Activated CD8-positive, alpha-beta memory T cell treated with anti-CD3 and anti-CD28 coated beads, Interleukin-2, amount 50 U/mL, for 48 hours (primary cell): Measurements from ENCODE around the gene MYO5C.
"Not testable (repeated sequence)": the region's sequence is repeated elsewhere in the genome, so short reads cannot be mapped to it uniquely, and the experiment has no call there.

ENCODE experiments used
- DNase-seq: peaks from one replicate; pipeline ENCODE4 v3.0.0-alpha.2; 2020

MYO5C gene

DNA sequence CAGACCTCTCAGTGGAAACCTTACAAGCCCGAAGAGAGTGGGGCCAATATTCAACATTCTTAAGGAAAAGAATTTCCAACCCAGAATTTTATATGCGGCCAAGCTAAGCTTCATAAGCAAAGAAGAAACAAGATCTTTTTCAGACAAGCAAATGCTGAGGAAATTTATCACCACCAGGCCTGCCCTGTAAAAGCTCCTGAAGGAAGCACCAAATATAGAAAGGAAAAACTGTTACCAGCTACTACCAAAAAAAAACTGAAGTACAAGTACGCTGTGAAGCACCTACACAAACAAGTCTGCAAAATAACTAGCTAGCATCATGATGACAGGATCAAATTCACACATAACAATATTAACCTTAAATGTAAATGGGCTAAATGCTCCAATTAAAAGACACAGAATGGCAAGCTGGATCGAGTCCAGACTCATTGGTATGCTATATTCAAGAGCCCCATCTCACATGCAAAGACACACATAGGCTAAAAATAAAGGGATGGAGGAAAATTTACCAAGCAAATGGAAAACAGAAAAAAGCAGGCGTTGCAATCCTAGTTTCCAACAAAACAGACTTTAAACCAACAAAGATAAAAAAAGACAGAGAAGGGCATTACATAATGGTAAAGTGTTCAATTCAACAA is 130.0 kb downstream of the MYO5C start:
- not testable (repeated sequence) for DNase-seq

DNA sequence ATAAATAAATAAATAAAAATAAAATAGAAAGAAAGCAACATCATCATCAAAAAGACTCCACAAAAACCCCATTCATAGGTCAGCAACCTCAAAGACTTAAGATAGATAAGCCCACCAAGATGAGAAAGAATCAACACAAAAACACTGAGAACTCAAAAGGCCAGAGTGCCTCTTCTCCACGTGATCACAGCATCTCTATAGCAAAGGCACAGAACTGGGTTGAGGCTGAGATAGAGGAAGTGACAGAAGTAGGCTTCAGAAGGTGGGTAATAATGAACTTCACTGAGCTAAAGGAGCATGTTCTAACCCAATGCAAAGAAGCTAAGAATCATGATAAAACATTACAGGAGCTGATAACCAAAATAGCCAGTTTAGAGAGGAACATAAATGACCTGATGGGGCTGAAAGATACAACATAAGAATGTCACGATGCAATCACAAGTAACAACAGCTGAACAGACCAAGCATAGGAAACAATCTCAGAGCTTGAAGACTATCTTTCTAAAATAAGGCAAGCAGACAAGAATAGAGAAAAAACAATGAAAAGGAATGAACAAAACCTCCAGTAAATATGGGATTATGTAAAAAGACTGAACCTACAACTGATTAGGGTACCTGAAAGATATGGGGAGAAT is 130.9 kb downstream of the MYO5C start:
- peak; percentile 2 for DNase-seq

DNA sequence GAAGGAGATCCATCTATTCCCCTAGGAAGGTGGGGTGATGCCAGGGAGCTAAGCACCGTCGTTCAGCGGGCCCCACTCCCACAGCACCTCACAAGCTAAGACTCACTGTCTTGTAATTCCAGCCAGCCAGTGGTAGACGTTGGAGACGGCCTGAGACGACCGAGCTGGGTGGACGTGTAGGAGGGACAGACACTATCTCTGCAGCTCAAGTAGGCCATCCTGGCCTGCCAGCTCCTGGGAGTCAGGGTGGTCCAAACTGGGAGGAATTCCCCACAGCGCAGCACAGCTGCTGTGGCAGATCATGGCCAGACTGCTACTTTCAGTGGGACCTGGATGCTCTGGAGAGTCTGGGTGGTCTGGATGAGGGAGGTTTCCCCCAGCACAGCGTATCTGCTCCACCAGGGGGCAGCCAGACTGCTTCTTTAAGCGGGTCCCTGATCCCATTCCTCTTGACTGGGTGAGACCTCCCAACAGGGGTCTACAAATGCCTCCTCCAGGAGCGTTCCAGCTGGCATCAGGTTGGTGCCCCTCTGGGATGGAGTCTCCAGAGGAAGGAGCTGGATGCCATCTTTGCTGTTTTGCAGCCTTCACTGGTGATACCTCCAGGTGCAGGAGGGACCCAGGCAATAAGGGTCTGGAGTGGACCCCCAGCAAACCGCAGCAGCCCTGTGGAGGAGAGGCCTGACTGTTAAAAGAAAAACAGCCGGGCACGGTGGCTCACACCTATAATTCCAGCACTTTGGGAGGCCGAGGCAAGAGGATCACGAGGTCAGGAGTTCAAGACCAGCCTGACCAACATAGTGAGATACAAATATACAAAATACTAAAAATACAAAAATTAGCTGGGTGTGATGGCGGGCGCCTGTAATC is 132.0 kb downstream of the MYO5C start:
- DNase-seq: peak; percentile 55

DNA sequence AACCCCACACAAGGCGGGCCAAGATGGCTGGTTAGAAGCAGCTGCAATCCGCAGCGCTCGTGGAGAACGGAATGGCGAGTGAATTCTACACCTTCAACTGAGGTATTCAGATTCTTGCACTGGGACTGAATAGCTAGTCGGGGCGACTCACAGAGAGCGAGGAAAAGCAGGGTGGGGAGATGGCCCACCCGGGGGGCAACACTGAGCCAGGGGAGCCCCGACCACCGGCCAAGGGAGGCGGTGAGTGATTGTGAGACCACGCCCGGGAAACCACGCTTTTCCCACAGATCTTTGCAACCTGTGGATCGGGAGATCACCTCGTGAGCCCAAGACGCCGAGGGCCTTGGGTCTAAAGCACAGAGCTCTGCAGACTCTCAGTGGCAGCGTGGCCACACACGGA is 132.7 kb downstream of the MYO5C start:
- no peak for DNase-seq

DNA sequence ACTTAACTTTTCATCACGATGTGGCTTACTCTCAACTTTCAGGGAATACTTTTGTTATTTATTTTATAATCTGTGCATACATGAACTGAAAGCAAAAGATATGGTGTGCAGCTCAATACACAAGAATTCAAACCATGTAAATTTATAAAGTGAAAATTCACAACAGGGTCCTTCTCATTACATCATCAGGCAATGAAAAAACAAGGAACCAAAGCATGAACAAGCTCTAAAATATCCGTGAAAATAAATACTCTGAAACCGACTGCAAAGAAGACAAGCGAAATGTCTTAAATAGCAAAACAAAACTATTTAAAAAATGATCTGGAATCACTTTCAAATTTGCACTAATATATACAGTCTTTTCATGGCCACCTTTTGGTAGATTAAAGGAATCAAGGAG is 133.3 kb downstream of the MYO5C start:
- DNase-seq: no peak

DNA sequence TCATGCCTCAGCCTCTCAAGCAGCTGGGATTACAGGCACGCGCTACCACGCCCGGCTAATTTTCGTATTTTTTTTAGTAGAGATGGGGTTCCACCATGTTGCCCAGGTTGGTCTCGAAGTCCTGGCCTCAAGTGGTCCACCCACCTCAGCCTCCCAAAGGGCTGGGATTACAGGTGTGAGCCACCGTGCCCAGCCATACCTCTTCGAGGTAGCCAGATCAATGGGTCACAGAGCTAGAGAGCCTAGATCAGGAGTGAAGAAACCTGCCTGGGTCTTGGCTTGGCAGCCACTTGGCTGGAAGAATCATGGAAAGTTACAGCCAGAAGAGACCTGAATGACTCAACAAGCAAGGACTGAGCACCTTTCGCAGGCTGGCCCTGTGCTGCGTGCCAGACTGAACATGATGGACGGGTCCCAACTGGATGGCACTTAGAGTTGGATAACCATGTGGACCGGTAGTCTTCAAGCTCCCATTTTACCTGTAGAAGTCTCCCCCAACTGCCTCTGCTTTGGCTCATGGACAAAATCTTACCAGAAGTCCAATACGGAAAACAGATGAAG is 134.1 kb downstream of the MYO5C start:
- DNase-seq: peak; percentile 42

DNA sequence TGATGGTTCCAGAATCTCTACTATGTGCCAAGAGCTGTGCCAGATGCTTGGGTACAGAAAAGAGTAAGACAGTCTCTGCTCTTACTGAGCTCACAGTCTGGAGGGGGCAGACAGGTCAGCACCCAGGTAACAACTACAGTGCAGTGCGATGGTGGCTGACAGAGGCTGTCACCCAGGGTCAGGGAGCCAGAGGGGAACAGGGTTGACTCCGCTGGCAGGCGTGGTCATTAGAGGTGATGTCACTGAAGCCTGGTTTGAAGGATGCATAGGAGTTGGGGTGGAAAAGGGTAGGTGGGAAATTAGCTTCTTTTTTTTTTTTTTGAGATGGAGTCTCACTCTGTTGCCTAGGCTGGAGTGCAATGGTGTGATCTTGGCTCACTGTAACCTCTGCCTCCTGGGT is 136.0 kb downstream of the MYO5C start:
- DNase-seq: peak; percentile 6

DNA sequence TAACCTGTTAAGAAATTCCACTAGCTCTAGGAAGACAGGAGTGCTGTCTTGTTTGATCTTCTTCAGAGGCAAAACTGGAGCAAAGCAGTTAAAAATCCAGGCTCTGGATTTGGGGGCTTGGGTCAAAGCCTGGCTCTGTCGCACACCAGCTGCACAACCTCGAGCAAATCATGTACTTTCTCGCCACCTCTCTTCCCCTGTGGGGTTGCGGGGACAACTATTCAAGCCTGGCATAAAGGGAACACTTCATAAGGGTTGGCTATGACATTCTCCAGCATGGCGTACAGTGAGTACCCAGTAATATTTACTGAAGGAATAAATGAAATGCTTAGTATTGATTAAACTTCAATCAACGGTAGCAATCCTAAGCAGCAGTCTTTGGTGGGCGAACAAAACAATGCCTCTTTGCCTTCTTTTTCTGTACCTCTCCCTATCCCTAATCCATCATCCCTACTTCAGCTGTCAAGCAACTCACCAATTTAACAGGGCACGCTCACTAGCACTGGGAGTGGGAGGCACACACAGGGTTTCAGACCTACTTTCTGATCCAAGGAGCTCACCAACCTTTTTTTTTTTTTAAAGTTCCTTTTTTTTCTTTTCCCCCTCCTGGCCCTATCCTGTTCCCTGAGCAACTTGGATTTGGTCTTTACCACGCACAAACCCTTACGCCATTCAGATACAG is 137.4 kb downstream of the MYO5C start:
- peak; percentile 13 for DNase-seq

DNA sequence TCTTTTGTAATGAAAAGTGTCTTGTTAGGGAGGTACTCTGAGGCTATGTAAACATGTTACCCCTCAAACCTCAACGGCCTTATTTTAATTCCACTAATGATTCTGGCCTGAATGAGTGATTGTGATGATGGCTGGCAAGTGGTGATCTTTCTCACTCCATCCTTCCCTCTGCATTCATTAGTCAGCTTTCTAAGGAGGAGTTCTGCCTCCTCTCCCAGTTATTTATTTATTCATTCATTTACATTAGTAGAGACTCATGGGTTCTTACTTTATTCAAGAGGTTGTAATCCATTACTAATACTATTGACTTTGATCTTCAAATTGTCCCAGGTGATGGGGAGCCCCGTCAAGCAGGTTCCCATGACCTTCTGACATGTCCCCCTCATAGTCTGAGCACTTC is 139.7 kb downstream of the MYO5C start:
- peak; percentile 10 for DNase-seq

DNA sequence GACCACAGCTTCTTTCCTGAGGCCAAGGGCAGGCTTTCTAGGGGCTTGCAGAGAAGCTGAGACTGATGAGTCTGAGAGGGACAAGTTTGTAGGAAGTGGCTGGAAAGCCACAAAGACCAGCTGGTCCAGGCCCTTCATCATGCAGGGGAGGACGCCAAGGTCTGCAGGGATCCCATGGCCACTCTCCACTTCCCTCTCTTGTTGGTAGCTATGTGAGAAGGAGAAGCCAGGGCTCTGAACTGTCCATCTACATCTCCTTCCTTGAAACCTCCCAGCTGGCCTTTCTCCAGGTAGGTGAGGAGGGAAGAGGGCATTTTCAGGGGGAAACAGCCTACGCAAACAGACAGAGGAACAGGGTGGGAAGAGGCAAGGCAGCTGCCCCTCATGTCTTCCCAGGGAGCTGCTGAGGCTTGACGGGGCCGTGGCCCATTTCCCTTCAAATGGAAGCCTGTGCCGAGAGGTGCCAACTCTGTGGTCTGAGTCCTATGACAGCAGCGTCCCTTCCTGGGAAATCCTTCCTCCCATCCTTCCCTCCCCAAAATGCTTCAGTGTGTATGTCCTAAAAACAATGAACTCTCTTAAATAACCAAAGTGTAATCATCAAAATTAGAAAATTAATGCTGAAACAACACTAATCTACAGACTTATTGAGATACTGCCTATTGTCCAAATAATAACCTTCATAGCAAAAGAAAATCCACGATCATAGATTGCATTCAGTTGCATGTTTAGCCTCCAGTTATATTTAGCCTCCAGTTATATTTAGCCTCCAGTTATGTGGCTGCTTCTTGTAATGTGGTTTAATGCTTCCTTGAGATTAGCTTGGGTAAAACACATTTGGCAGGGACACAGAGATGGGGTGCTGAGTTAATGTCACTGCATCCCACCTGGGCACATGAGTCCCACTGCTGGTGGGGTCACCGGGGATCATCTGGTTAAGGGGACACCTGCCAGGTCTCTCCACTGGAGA is 140.4 kb downstream of the MYO5C start:
- DNase-seq: peak; percentile 23

DNA sequence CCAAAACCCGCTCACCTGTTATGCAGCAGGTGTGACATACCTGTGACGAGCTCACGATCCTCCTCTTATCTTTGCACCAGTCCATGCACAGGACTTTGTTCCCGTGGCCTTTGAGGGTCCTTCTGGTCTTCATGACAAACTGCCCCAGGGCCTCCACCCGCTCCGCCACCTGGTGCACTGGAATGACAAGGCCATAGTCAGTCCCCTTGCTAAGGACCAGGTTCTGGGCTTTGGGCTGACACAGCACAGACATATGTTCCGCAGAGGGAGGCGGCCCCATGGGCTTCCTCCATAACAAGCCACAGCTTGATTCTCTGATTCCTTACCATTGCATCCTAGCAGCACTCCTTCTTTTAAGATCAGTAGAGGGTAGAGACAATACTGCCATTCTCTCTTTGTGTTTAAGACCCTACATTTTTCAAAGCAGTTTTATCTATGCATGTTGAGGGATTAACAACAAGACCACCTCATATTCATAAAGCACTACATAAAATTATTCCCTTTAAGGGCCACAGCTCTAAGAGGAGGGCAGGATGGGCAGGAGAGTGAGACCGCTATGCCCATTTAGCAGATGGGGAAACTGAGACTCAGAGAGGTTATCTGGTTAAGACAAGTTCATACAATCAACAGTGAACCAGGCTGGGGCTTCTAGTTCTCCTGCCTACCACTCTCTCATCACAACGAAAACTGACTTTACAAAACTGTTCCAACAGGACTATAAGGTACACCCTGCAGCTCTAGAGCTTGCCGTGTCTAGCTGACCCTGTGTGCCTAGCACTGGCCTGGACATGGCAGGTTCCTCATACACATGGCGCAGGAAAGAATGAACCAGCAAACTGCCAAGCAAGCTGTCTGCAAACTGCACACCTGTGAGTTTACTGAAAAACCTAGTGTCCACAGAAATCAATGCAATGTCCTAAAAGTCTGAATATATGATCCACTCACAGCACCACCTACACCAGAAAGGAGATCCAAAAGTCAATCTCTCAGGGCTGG is 141.4 kb downstream of the MYO5C start:
- DNase-seq: peak; percentile 37

DNA sequence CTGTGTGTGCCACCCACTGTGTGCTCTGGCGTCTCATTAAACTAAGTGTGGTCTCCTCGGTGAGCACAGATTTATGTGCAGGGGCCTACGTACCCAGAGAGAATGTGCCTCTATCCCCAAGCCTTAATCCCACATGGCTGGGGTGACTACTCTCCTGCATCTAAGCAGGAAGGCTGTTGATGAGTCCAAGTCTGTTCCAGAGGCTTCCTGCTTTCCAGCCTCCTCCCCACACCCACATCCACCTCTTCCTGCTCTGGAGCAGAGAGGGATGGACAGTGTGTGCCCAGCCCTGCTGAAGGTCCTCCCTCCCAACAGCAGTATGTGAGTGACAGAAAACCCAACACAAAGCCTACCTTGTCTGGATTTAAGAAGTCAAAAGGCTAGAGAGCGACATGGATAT is 144.3 kb downstream of the MYO5C start:
- DNase-seq: peak; percentile 12

DNA sequence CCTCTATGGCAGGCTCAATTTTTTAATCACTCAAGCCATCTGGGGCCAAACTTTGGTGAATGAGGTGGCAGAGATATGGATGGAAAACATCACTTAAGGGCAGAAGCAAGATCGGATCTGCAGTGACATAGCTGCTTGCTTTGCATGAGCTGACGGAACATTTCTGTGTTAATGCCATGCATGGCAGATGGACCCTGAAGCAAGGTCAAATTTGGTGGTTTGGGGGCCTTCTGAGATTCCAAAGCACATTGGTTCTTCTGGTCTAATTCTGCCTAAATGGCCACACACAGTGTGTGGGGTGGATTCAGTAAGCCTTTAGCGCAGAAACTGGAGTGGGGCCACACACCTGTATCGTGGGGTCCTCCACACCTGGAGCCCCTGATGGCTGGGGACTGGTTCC is 144.7 kb downstream of the MYO5C start:
- no peak for DNase-seq

DNA sequence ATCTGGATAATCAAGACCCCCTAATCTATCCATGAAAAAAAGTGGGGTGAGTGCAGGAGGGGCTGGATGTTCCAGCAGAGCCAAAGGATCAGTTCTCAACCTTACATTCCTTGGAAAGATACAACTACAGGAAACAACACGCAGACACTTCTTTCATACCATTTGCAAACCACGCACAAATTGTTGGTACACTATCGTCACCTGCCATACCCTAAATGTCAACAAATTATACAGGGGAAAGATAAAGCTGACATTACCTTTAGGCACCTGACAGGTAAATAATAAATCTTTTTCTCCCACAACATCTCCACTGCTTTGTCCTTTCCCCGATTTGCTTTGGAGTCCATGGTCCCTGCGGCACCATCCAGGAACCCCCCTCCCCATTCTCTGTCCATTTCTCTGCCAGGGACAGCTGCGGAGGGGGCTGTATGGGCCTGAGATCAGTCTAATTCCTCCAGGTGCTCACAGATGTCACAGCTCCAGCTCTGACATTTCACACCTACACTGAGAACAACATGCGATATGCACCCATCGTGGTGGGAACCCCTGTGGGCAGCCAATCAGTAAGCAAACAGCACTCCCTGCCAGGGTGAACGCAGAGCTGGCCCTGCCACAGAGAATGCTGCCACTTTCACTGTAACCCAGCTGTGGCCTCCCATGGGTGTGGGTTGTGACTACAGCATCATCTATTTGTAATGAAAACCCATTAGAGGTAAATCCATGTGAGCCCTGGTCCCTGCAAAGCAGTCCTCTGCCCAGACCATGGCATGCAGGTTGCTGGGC is 145.4 kb downstream of the MYO5C start:
- peak; percentile 43 for DNase-seq

DNA sequence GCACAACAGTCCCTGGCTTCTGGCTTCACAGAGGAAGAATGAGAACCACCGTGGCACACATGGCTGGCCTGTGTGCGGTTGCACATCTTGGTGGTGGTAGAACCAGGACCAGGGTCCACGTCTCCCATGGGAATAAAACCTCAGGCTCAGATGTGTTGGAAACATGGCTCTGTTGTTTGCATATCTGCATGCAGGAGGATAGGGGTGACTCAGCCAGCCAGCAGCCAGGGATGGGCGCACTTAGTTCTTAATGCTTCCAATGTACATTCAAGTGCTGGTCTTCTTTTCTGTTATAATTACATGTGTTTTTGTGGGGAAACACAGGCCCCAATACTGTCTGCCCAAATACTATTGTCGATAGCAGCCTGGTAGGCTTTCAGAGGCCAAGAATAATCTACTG is 147.2 kb downstream of the MYO5C start:
- DNase-seq: peak; percentile 12

DNA sequence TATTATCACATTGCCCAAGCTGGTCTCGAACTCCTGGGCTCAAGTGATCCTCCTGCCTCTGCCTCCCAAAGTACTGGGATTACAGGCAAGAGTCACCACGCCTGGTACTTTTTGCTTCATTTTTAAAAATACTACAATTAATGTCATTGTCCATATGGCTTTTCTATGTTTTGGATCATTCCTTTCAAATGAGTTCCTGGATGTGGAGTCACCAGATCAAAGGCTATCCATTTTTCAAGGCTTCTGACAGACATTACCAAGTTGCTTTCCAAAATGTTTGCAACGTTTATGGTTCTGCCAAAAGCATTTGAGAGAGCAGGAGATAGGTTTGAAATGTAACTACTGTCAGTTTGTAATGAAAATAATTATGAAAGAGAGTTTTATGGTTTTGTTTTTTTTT is 148.8 kb downstream of the MYO5C start:
- peak; percentile 7 for DNase-seq

DNA sequence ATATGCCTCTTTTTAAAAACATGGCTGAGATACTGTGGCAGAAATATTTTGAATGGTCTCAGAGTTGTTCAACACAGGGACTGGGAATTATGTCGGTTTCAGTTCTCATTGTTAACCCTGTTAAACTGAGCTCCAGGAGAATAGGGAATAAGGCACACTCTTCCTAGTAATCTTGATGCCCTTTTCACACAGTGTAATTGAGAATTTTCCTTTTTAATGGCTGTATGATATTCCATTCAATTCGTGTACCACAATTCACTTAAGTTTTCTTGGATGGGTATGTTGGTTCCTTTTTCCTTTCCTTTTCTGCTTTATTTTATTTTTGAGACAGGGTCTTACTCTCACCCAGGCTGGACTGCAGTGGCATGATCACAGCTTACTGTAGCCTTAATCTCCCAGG is 149.3 kb downstream of the MYO5C start:
- DNase-seq: no peak

DNA sequence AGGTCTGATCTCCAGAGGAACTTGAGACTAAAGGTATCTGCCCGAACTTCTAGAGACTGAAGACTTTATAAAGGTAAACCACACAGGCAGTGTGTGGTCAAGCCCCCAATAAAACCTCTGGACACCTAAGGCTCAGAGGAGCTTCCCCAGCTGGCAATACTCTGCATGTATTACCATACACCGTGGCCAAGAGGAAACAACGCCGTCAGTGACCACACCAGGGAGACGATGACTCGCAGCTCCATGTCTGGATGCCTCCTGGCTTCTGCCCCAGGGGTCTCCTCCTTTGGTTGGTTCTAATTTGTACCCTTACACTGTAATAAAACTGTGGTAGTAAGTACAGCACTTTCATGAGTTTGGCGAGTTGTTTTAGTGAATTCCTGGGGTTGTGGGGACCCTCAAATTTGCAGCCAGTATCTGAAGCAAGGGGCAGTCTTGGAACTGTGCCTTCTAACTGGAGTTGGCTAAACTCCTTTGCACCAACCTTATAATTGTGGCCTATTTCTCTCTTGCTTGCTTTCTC is 150.9 kb downstream of the MYO5C start:
- peak; percentile 34 for DNase-seq

DNA sequence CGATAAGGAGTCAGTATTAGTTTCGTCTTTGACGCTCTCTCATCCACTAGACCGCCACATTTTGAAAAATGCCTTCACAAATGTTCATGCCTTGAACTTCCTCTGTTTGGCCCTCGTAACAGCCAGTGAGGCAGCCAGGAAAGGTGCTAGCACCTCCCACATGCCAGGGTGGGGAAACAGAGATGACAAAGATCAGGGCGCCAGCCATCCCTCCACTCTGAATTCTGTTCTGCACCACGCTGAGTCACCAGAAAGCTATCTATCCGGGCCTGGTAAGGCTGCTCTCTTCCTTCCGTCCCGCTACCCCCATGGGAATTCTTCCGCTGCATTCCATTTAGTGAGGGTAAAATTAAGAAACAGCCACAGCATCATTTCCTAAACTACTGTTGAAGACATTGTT is 151.7 kb downstream of the MYO5C start:
- DNase-seq: peak; percentile 37
